Measurements from ENCODE around the gene ASMT. TPM values are rescaled to one million over a fixed set of nuclear protein-coding genes. Genes with fewer than 3 reads are reported as not detected.

The ASMT gene
- total and polyA plus RNA-seq, 10 of the 15 experiments (the other 5 are each of a cell fraction or from before 2014, with no cell fraction given) = 0.18 to 0.29 TPM; not detected in 8

- no peak for TF ChIP-seq POU2F2 (IDR thresholded peaks at IDR 0.05; ENCODE audit: borderline replicate concordance, low read depth, low read length)
- TF ChIP-seq POLR2A (IDR thresholded peaks at IDR 0.05; ENCODE audit: low read depth, low read length) = peak; percentile 12; the same call in 1 of the 2 replicates
- TF ChIP-seq, protein P1, sequence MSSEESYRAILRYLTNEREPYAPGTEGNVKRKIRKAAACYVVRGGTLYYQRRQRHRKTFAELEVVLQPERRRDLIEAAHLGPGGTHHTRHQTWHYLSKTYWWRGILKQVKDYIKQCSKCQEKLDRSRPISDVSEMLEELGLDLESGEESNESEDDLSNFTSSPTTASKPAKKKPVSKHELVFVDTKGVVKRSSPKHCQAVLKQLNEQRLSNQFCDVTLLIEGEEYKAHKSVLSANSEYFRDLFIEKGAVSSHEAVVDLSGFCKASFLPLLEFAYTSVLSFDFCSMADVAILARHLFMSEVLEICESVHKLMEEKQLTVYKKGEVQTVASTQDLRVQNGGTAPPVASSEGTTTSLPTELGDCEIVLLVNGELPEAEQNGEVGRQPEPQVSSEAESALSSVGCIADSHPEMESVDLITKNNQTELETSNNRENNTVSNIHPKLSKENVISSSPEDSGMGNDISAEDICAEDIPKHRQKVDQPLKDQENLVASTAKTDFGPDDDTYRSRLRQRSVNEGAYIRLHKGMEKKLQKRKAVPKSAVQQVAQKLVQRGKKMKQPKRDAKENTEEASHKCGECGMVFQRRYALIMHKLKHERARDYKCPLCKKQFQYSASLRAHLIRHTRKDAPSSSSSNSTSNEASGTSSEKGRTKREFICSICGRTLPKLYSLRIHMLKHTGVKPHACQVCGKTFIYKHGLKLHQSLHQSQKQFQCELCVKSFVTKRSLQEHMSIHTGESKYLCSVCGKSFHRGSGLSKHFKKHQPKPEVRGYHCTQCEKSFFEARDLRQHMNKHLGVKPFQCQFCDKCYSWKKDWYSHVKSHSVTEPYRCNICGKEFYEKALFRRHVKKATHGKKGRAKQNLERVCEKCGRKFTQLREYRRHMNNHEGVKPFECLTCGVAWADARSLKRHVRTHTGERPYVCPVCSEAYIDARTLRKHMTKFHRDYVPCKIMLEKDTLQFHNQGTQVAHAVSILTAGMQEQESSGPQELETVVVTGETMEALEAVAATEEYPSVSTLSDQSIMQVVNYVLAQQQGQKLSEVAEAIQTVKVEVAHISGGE (CRISPR knock-in tag; IDR thresholded peaks at IDR 0.05) = no peak
- peaks cover 3% of the 10 kb centered on the region for H3K79me2 ChIP-seq (ENCODE audit: control insufficient read depth, insufficient read depth, low read length)
- H4K20me1 ChIP-seq (ENCODE audit: control insufficient read depth, insufficient read depth) = no peaks in the 10 kb centered on the region; the same call in 1 of the 2 replicates
- in situ Hi-C loops (cut with MboI) (no loop called here), intact Hi-C loops (cut with micrococcal nuclease; ENCODE audit: unreplicated experiment) (no loop called here)
- H3K9ac ChIP-seq (ENCODE audit: control insufficient read depth, insufficient read depth, low read length) = no peak overlapping the region
- ChIA-PET SMC1A (ENCODE audit: uncharacterized antibody, unreplicated experiment) (no interaction called here), RAD21 (ENCODE audit: unreplicated experiment) (no interaction called here), POLR2A (no interaction called here), CTCF (no interaction called here)
- H3K4me1 ChIP-seq (ENCODE audit: control insufficient read depth, insufficient read depth, low read length) = no peaks in the 10 kb centered on the region
- no TSS peak for BruUV-seq (replicated peaks)
- no peak overlapping the region for H3K4me3 ChIP-seq
- DNase-seq (ENCODE audit: low read depth, low spot score) (no peak), FAIRE-seq (no peak), ATAC-seq (no peak)
- H3K27ac ChIP-seq (ENCODE audit: control insufficient read depth, insufficient read depth) = no peak overlapping the region
- H3K9me3 ChIP-seq (replicated peaks; ENCODE audit: control insufficient read depth, insufficient read depth, low read length) = no peaks in the 10 kb centered on the region; the same call in 2 of the 3 replicates
- 98% methylated on average over 51 of the region's 58 CpGs for WGBS (ENCODE audit: insufficient coverage, insufficient replicate concordance, low lambda C conversion rate, missing lambda C conversion rate)
- peaks cover 21 to 58% of the 10 kb centered on the region in 2 experiments for H3K36me3 ChIP-seq (ENCODE audit: control insufficient read depth in 2 of 2, insufficient read depth in 2 of 2, low read length in 1 of 2)
- H2AFZ ChIP-seq (ENCODE audit: control insufficient read depth, low read depth, low read length) = no peak overlapping the region
- H3K27me3 ChIP-seq (replicated peaks in 1 of 2; ENCODE audit: control insufficient read depth in 2 of 2, insufficient read depth in 2 of 2, low read length in 1 of 2) = no peaks in the 10 kb centered on the region
- no peak overlapping the region for H3K4me2 ChIP-seq (ENCODE audit: control insufficient read depth, insufficient read depth)
Observed at GRCh38 chrX:1601051-1601767, 13.7 kb upstream of the ASMT start.

GRCh38 chrX:1601768-1602085 is 13.1 kb upstream of the ASMT start:
- Histone ChIP-seq H3K27me3 (replicated peaks in 1 of 2; ENCODE audit: control insufficient read depth in 2 of 2, insufficient read depth in 2 of 2, low read length in 1 of 2) (no peaks in the 10 kb centered on the region), H2AFZ (ENCODE audit: control insufficient read depth, low read depth, low read length) (no peak overlapping the region), H3K9ac (ENCODE audit: control insufficient read depth, insufficient read depth, low read length) (no peak overlapping the region), H3K79me2 (ENCODE audit: control insufficient read depth, insufficient read depth, low read length) (peaks cover 1% of the 10 kb centered on the region), H3K4me1 (ENCODE audit: control insufficient read depth, insufficient read depth, low read length) (no peaks in the 10 kb centered on the region), H3K4me2 (ENCODE audit: control insufficient read depth, insufficient read depth) (no peak overlapping the region), H3K4me3 (no peak overlapping the region), H3K36me3 (ENCODE audit: control insufficient read depth in 2 of 2, insufficient read depth in 2 of 2, low read length in 1 of 2) (peaks cover 21 to 56% of the 10 kb centered on the region in 2 experiments), H4K20me1 (ENCODE audit: control insufficient read depth, insufficient read depth) (no peaks in the 10 kb centered on the region; the same call in 1 of the 2 replicates), H3K27ac (ENCODE audit: control insufficient read depth, insufficient read depth) (no peak overlapping the region), H3K9me3 (replicated peaks; ENCODE audit: control insufficient read depth, insufficient read depth, low read length) (no peaks in the 10 kb centered on the region; the same call in 2 of the 3 replicates)
- ChIA-PET CTCF (no interaction called here), SMC1A (ENCODE audit: uncharacterized antibody, unreplicated experiment) (no interaction called here), POLR2A (no interaction called here), RAD21 (ENCODE audit: unreplicated experiment) (no interaction called here)
- ATAC-seq = no peak
- FAIRE-seq = no peak
- no peak for DNase-seq (ENCODE audit: low read depth, low spot score)
- intact Hi-C loops (cut with micrococcal nuclease; ENCODE audit: unreplicated experiment) = no loop called here
- in situ Hi-C loops (cut with MboI) = no loop called here
- BruUV-seq (replicated peaks) = no TSS peak
- TF ChIP-seq DPF2 (IDR thresholded peaks at IDR 0.05) (no peak), POLR2A (IDR thresholded peaks at IDR 0.05; ENCODE audit: low read depth, low read length) (0 out of 2 replicates have a peak, but pooled peaks have one; percentile 6)
- WGBS (ENCODE audit: insufficient coverage, insufficient replicate concordance, low lambda C conversion rate, missing lambda C conversion rate) = 97% methylated on average over 15 of the region's 15 CpGs
